PC-9 (cell line): Measurements from ENCODE around the gene CFC1B.
"Not testable (repeated sequence)": the region's sequence is repeated elsewhere in the genome, so short reads cannot be mapped to it uniquely, and the experiment has no call there.

ENCODE experiments used
- EZH2 ChIP-seq: fragments of 200-600 bp; sonication (generic); IDR thresholded peaks from 2 replicates; pipeline ENCODE4 v1.8.0; 2017; ENCODE audit warnings: antibody characterized with exemption, low read depth
- TF ChIP-seq, protein P1 (sequence below): fragments of 200-600 bp; sonication (generic); conservative IDR thresholded peaks from 2 replicates; pipeline ENCODE4 v1.6.1; 2017; ENCODE audit warnings: mixed run types, antibody characterized with exemption, mild to moderate bottlenecking, moderate library complexity

DNA sequence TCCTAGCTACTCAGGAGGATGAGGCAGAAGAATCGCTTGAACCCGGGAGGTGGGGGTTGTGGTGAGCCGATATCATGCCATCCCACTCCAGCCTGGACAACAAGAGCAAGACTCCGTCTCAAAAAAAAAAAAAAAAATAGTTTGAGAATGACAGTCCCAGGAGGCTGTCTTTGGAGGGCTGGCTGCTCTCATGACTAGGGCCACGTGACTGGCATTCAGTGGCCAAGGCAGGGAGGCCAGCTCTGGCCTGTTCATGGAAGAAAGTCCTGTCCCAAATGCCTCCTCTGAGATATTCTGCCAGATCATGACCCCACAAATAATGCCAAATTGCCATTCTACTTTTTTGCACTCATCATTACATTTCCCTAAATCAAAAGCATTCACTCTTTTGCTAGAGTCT, 24.0 kb downstream of the CFC1B start:
- TF ChIP-seq, protein P1, sequence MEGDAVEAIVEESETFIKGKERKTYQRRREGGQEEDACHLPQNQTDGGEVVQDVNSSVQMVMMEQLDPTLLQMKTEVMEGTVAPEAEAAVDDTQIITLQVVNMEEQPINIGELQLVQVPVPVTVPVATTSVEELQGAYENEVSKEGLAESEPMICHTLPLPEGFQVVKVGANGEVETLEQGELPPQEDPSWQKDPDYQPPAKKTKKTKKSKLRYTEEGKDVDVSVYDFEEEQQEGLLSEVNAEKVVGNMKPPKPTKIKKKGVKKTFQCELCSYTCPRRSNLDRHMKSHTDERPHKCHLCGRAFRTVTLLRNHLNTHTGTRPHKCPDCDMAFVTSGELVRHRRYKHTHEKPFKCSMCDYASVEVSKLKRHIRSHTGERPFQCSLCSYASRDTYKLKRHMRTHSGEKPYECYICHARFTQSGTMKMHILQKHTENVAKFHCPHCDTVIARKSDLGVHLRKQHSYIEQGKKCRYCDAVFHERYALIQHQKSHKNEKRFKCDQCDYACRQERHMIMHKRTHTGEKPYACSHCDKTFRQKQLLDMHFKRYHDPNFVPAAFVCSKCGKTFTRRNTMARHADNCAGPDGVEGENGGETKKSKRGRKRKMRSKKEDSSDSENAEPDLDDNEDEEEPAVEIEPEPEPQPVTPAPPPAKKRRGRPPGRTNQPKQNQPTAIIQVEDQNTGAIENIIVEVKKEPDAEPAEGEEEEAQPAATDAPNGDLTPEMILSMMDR: not testable (repeated sequence)
- not testable (repeated sequence) for TF ChIP-seq EZH2
